ENCODE measurements around the gene DAZAP2.

DNA sequence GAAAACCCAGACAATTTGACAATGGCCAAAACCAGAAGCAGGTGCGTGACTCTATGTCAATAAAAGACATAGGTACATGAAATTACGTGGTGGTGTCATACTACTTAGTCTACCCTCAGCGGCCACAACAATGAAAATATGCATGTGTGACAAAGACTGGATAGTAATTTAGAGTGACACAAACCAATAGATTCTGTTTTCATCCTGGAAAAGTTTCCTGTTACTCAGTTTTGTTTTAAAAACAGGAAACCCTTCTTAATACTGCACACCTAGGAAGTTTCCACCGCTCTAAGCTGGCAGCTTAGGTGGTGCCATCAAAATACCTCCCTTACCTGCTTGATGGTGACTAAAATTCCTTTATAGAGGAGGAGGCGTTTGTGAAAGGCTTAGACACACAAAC, 35.9 kb upstream of the DAZAP2 start:
- no peak for TF ChIP-seq EP300 (IDR thresholded peaks at IDR 0.05)
- TF ChIP-seq, protein P1, sequence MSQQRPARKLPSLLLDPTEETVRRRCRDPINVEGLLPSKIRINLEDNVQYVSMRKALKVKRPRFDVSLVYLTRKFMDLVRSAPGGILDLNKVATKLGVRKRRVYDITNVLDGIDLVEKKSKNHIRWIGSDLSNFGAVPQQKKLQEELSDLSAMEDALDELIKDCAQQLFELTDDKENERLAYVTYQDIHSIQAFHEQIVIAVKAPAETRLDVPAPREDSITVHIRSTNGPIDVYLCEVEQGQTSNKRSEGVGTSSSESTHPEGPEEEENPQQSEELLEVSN (IDR thresholded peaks at IDR 0.05; ENCODE audit: borderline replicate concordance, low read depth): no peak
- TF ChIP-seq, protein P2, sequence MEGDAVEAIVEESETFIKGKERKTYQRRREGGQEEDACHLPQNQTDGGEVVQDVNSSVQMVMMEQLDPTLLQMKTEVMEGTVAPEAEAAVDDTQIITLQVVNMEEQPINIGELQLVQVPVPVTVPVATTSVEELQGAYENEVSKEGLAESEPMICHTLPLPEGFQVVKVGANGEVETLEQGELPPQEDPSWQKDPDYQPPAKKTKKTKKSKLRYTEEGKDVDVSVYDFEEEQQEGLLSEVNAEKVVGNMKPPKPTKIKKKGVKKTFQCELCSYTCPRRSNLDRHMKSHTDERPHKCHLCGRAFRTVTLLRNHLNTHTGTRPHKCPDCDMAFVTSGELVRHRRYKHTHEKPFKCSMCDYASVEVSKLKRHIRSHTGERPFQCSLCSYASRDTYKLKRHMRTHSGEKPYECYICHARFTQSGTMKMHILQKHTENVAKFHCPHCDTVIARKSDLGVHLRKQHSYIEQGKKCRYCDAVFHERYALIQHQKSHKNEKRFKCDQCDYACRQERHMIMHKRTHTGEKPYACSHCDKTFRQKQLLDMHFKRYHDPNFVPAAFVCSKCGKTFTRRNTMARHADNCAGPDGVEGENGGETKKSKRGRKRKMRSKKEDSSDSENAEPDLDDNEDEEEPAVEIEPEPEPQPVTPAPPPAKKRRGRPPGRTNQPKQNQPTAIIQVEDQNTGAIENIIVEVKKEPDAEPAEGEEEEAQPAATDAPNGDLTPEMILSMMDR (IDR thresholded peaks at IDR 0.05): no peak
- TF ChIP-seq TP53 (CRISPR knock-in tag; IDR thresholded peaks at IDR 0.05): no peak
- TF ChIP-seq RAD21 (conservative IDR thresholded peaks at IDR 0.05 in 1 of 2, IDR thresholded peaks at IDR 0.05 in 1 of 2): no peak
- TF ChIP-seq, protein P3, sequence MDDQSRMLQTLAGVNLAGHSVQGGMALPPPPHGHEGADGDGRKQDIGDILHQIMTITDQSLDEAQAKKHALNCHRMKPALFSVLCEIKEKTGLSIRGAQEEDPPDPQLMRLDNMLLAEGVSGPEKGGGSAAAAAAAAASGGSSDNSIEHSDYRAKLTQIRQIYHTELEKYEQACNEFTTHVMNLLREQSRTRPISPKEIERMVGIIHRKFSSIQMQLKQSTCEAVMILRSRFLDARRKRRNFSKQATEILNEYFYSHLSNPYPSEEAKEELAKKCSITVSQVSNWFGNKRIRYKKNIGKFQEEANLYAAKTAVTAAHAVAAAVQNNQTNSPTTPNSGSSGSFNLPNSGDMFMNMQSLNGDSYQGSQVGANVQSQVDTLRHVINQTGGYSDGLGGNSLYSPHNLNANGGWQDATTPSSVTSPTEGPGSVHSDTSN (IDR thresholded peaks at IDR 0.05): no peak
- TF ChIP-seq MYC (IDR thresholded peaks at IDR 0.05; ENCODE audit: borderline replicate concordance, low read length): no peak
